ENCODE data around the gene INSRR.

INSRR gene

DNA sequence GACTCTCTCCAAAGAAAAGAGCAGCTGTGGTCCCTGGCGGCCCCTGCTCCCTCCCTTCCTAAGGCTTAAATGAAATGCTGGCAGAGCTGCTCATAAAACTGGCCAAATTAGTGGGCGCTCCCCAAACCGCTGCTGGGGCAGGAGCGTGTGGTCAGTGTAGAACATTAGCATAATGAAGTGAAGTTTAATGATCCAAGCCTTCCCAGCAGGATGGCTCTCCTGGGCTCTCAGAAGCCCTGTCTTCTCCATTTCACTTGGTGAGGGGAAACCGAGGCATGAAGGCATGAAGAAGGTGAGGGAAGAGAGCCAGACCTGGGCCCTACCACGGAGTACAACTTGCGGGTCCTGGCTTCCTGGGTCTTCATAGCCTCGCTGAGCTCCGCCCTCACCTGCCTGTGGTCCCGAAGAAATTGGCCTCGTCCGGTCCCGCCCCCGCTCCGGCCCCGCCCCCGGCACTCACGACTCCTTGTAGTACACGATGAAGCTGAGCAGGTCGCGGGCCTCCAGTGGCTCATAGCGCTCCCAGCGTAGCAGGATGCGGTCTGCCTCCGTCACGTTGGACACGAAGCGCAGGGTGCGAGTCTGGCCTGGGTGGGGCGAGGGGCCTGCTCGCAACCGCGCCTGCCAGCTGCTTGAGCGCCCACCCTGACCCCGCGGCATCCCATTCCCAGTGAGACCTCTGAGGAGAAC is 10.3 kb downstream of the INSRR start:
- DNase-seq, result no peak

DNA sequence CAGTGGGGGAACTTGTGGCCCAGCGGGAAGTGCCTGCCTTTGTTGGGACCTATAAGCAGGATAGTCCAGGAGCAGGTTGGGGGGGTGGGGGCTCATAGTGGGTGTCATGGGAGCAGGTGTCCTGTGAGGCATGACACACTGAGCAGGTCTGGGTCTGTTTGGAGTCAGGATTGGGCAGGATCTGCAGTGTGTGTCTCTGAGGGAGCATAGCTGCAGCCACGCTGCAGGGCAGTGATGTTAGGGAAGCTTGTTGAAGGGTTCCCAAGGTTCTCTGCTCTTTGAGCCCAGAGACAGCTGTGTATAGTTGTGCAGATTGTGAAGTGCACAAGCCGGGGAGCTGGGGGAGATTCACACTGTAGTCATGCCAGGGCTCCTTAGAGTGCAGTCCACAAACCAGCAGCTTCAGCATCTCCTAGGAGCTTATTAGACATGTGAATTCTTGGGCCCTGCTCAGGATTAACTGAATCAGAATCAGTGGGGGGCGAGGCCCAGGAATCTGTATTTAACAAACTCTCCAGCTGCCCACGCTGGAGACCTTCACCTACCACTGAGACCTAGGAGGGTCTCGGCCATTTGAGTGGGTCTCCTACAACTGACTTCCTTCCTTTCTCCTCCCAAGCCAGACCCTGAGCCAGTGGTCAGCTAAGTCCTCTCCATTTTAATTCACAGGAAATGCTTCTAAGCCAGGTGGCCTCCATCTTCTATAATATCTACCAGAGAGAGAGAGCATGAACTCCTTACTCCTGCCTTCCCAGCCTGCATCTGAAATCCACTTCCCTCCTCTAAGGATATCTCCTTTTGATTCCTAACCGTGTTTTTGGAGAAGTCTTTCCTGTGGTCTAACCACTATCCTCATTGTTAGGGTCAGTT is 11.1 kb downstream of the INSRR start:
- DNase-seq, result no peak

DNA sequence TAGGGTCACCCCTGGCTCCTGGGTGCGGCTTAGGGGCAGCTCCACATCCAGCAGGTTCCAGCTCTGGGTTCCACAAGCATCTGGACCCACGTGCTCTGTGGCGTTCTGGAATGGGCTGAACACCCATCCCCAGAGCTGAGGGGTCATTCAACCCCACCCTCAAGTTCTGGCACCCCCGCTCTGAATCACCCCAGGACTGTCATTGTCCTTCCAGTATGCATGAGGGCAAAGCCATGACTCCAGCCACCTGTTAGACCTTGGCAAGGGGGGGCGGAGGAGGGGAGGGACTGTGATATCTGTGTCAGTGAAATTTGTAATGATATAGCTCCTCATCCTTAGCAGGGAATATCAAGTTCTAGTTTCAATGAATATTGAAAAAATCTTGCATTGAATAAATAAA is 12.3 kb downstream of the INSRR start:
- DNase-seq, result no peak

DNA sequence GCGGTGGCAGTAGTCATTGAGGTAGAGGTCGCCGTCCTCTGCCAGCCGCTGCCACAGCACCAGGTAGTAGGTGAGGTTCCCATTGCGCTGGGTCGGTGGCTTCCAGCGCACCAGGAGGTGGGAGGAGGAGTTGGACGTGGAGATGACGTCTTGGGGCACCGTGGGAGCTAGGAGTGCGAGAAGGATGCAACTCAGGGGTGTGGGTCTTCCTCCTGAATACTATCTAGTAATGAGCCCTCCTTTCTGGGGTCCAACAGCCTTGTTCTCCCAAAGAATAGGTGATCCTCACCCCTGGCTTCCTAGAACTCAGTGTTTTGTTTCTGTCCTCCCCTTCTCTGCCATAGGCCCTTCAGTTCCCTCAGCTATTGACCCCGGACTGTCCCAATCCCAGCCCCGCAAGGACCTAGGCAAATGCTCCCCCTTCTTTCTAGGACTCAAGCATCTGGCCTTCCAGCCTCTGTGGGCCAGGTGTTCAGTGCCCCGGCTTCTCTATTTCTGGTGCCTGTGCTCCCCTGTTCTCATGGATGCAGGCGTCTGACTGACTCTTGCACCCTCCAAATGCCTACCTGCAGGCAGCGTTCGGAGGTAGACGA is 12.9 kb downstream of the INSRR start:
- no peak for DNase-seq

DNA sequence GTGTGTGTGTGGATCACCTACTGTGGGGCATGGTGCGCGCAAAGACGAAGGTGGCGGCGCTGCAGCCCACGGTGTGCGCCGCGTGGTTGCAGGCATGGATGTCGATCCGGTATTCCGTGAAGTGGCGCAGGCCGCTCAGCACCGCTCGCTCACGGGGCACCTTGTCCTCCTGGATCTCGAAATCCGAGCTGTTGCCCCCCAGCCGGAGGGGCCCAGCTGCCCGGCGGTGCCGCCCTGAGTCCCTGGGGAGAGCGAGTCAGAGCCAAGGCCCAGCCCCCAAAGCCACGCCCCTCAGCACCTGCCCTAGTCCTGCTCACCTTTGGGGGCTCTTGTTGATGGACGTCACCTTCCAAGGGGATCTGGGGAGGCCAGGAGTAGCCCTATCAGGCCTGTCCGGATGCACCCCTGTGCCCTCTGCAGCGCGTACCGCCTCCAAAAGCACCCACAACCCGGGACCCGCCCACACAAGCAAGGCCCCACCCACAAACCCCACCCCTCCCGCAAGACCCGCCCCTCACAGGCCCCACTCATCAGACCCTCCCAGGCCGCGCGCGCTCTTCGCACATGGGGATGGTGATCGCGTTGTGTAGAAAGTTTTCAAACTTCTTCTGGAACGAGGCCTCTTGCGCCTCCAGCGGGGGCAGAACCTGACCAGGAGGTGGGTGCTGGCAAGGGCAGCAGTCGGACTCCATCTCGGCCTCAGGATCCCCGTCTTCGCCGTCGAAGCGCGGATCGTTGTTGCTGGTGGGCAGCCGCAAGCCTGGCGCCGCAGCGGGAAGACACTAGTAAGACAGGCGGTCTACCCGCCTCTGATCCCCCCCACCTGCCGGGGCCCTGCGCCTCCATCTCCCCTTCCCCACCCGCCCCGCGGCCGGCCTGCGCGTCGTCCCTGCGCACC is 13.6 kb downstream of the INSRR start:
- no peak for DNase-seq

DNA sequence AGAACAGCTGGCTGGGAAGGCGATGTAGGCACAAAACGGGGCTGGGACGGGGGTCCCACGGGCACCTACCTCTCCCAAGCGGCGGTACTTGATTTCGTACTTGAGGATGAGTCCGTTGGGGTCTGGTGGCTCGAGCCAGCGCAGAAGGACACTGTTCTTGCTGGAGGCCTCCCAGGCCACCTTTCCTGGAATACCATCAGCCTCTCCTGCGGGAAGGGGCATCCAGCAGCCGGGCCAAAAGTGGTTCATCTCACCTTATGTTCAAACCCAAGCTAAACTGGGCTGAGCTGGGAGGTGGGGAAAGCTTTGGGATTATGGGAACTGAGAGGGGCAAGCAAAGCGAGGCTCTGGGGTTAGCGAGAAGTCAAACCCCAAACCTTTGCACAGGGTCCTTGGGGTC is 14.3 kb downstream of the INSRR start:
- DNase-seq, result no peak

DNA sequence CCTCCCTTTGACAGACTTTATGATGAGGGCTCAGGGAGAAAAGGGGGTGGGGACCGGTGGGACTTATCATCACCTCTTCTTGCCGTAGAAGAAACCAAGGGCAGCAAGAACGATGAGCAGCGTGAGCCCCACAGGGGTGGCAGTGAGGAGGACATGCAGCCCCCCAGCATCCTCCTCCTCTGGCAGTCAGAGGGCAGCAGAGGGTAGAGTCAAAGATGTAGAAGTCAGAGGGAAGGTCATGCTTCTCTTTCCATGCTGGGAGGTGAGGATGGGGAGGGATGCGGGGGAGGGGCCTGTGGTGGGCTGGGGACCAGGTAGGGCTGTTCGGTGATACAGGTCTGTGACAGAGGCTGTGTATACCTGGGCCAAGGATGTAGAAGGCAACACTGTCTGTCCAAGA is 14.8 kb downstream of the INSRR start:
- no peak for DNase-seq

DNA sequence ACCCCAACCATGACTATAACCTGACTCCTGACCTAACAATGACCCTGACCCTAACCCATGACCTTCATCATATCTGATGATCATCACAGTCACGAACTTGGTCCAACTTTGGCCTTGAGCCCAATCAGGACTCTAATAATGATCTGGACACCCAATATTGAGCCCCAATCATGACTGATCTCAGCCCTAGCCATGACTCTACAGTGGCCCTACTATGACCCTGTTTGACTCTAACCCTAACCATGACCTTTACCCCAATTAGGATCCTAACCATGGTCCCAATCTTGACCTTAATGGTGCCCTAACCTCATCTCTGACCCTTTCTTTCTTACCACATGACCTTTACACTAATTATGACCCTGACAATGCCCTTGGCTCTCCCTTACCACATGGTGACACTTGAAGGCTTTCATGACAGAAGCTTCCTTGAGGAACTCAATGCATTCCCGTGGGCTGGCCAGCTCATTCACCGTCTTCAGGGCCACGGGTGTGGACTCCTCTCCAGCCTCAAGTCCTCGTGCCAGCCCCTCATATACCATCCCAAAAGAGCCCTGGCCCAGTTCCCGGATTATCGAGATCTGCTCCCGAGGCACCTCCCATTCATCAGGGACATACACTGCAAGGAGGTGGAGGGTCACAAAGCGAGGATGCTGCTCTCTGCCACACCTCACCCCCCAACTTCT is 16.2 kb downstream of the INSRR start:
- DNase-seq, result no peak

DNA sequence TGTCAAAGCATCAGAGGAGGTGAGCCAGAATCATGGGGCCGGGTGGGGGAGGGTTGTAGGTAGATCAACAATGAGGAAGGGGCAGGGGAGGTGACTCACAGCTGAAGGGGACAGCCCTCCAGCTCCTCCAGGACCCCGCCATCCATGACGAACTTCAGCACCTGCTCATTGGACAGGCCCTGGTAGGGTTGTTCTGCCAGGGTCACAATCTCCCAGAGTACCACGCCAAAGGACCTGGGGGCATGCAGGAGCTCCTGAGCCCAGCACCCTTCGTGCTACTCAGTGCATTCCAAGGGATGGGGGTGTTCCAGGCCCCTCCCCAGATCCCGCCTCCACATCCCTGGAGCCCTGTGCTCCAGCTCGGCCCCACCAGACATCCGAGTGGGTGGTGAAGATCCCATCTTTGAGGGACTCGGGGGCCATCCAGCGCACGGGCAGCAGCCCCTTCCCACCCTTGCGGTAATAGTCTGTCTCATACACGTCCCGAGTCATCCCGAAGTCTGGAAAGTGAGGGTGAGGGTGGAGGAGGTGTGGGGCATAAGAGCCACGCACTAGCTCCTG is 17.5 kb downstream of the INSRR start:
- no peak for DNase-seq

DNA sequence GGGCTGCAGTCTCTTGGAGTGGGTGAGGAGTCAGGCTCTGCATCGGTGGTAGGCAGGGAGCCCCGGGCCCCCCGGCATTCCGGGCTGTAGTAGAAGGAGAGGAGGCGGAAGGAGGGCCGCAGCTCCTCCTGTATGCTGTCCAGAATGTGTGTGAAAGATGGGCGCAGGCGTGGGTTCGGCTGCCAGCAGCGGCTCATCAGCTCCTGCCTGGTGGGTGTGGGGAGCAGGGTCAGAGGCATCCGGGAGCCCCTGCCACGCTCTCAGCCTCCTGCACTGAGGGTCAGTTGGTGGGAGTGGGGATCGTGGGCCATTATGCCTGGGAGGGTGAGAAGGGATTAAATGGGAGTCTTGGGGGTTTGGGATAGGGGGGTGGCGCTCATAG is 18.0 kb downstream of the INSRR start:
- no peak for DNase-seq

DNA sequence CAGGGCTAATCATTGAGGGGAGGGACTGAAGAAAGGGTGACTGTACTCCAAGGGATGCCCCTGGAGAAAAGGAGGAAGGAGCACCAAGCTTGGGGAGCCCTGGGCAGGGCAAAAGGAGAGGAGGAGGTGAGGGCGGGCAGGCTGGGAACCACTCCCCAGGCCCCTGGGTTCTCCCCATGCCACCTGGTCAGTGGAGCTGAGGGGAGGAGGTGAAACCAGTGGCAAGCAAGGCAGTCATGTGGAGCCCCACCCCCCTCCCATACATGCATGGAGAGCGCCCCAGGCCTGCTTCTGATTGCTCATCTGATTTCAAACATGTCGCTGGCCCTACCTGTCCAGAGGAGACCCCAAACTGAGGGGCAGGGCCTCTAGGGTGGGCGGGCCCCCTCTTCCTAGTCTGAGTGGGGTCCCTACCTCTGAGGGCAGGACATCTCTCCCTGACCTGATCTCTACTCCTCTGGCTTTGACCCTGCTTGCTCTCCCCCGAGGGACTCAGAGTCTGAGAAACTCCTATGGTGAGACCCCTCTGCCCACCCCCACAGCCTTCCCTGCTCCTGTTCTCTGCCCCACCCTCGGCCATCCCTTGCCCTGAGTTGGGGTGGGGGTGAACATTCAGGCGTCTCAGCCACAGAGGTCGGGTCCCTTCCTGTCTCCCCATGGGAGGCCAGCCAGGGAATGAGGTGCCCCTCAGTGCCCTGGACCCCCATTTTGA is 18.6 kb downstream of the INSRR start:
- no peak for DNase-seq

DNA sequence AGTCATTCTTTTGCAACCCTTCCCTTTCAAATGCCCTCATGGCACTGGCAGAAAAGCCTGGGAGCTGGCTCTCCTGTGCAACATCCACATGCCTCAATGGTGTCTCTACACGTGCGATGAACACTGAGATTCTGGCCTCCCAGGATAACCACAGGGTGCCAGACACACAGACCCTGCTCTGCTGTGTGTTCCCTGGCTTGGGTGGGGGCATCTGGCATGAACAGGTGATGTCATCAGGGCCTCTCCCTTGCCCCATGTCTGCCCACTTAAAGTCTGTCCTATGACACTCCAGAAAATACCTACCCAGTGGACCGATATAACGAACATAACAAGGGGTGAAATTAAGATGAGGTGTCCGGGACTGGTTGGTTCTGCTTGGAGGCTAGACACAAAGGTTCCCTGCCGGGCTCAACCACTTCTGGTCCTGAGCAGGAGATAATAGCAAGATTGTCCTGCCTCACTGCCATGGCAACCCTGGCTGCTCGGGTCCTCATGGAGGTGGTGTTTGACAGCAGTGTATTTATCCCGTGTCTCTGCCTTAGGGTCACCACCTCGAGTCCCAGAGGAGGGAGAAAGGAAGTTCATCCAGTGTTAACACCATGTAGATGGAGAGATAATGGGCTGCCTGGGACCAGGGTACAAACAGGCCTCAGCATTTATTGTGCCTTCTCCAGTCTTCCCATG is 19.3 kb downstream of the INSRR start:
- no peak for DNase-seq

DNA sequence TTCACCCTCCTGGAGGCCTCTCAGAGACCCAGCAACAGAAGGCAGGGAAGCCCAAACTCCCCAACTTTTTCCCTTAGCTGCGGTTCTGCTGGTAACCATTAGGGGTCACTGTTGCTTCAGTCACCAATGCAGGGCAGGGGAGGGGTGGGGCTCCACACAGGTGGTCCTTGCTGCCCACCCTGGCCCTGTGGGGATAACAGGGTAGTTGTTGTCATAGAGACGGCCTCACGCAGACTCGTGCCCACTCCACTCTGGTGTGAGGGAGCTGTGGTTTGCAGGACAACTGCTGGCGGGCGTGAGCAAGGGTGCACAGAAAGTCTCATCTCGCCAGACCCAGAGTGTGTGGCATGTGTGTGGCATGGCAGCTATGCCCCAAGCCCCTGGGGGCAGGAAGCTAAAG is 19.9 kb downstream of the INSRR start:
- no peak for DNase-seq

DNA sequence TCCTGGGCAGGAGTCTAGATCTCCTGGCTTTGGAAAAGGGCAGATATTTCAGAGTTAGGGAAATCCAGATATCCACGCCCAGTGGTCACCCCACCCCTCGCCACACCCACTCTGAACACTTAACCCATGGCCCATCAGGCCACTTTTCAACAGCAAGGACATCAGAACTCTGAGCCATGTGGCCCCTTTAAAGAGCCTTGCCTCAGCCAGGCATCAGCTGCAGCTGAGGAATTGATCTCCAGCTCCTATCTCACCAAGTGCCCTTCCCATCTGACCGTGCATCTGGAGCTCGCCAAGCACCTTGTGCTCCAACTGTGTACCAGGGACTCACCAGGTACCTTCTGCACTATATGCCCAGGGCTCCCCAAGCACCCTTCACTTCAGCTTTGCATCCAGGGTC is 22.0 kb downstream of the INSRR start:
- DNase-seq, result no peak

DNA sequence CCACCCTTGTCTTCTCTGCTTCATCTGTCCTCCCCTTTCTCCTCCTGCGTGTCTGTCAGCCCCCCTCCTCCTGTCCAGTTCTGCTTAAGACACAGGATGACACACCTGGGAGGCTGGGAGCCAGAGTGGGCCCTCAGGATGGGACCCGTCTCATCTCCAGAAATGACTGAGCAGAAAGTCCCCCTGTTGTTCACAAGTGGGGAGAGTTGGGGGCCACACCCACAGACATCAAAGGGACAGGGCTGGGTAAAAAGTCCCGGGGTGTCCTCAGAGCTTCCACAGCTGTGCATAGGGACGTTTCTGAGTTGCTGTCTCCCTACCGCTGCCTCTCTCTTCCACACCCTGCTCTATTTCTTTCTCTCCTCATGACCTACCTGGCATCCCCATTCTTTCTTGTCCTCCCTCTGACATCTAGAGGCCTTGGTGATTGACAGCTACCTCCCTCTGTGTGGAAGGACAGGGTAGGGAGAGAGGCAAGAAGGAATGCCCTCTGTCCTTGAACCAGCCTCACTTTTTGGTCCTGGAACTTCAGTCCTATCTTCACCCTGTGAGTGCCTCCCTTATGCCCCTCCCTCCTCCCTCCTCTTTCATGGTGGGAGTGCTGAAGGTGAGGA is 22.8 kb downstream of the INSRR start:
- no peak for DNase-seq

DNA sequence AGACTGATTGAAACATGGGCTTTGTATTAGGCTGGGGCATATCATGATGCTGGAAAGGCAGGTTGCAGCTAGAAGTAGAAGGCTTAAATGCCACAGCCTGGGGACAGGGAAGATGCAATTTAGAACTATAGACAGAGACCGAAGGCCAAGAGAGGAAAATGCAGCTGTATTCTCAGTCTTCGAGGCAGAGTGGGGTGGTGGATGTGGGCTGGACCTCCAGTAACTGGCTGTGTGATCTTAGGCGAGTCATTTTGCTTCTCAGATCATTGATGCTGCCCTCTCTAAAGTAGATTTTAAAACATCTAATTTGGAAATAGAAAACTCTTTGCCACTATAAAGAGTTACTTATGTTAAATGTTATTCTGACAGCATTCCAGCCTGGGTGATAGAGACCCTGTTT is 24.6 kb downstream of the INSRR start:
- no peak for DNase-seq

DNA sequence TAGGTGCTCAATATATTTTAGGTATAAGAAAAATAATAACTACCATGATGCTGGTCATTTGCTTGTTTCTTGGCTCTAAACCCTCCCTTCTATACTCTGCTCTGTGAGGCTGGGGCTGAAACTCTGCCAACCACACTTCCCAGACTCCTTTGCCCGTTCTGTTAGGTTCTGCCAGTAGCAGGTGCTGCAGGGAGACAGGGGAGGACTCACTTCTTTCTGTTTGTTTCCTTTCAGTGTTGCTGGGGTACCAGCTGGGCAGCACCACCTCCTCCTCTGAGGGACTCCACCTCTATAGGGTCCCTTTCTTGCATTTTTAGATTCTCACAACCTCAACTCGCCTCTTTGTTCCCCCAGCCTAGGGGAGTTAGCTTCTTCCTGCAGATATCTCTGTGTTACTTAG is 25.3 kb downstream of the INSRR start:
- DNase-seq, result no peak

DNA sequence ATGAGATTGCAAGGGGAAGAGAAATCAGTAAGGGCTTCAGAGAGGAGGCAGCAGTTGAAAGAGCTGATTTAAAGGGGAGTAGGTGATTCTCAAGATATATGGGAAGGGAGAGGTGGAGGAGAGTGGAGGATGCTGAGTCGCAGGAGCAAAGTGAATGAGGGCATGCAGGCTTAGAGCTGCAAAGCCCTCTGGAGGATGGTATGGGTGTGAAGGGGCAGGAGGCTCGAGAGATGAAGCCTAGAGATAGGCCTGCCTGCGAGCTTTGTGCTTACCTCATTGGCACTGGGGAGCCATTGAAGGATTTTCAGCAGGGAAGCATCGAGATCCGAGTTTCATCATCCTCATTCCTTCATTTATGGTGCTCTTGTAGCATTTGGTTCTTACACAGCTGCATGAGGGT is 26.5 kb downstream of the INSRR start:
- DNase-seq, result no peak

DNA sequence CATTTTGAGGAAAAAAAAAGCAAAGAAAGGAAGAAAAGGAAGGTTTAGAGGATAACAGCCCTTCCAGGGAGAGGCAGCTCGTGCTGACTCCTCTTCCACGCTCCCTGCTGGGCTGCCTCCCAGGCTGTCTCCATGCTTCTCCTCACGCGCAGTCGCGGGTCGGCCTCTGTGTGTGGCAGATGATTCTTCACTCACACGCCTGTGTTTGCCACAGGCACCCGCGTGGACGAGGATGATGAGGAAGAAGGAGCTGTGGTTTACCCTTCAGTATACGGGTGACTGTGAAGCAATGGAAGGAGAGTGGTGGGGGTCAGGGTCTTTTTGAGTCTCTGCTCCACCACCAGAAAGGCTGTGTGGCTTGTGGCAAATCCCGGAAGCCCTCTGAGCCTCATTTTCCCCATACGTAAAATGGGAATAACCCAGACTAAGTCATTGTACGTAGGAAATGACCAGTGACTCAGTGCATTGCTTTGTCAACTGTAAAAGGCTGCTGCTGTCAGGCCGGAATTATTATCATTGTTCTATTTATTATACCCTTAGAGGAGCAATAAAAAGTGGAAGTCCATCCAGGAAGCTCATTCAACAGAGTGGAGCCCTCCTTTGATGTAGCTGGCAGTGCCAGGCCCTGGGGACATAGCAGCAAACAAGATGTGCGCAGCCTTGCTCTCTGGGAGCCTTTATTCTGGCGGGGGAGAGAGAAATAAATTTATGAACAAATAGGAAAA is 30.4 kb downstream of the INSRR start:
- DNase-seq, result no peak

DNA sequence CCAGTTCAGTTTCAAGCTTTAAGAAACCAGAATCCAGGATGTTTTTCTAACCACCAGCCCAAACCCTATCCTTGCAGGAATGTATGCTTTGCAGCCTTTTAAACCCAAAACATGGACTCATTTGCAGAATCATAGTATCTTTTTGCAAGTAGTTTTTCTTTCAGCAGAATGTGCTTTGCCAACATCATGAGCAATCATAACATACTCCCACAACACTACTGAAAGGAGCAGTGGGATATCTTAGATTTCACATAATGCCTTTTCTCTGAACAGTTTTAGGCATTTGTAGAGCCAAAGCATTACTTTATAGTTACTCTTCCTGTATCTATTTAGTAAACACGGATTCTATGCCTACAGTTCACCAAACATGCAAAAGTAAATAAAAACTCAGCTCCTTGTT is 32.3 kb downstream of the INSRR start:
- DNase-seq, result no peak

All from hippocampal formation (tissue), 2 donors.